SK-N-SH (cell line): Measurements from ENCODE around the gene TADA3. TPM values are rescaled to one million over a fixed set of nuclear protein-coding genes. Genes with fewer than 3 reads are reported as not detected.
A peak's percentile ranks its signal among the peaks of the same experiment; 100 is the strongest.

Experiments
- CTCF ChIA-PET: fragments of 300-600, 350-600 bp; formaldehyde crosslinking; extraction: SDS; loops from one replicate; lab custom pipeline; 2021; lab: Yijun Ruan, JAX
- POLR2A ChIA-PET: fragments of 350-600 bp; sonication (Branson Sonifier 250); formaldehyde crosslinking; extraction: SDS; loops from one replicate; lab custom pipeline; 2020; ENCODE audit warnings: antibody characterized with exemption, inconsistent platforms; lab: Yijun Ruan, JAX
- DNase-seq: peaks from one replicate; pipeline ENCODE4 v3.0.0; 2012
- H2AFZ ChIP-seq: fragments of 200-600 bp; sonication (generic); 2 replicates; pipeline ENCODE4 v1.8.1; 2016; ENCODE audit warnings: antibody characterized with exemption, mild to moderate bottlenecking, low read depth
- H3F3A ChIP-seq: fragments of 200-600 bp; sonication (generic); replicated peaks from 2 replicates; pipeline ENCODE3; 2016; ENCODE audit warnings: antibody characterized with exemption, mild to moderate bottlenecking; ENCODE audit not compliant: insufficient read depth
- H3K27ac ChIP-seq, 2 experiments: fragments of 200-500 bp in 1 of 2; fragments of 200-600 bp in 1 of 2; sonication (Bioruptor generic) in 1 of 2; sonication (generic), shearing (Covaris generic) in 1 of 2; 2 replicates each; pipeline versions ENCODE4 v1.5.1 to v1.6.1; 2014 to 2016; ENCODE audit warnings: low read depth in 2 of 2, inconsistent platforms in 1 of 2, low read length in 1 of 2, mild to moderate bottlenecking in 1 of 2, mixed read lengths in 1 of 2
- H3K27me3 ChIP-seq: fragments of 200-600 bp; sonication (generic), shearing (Covaris generic); 2 replicates; pipeline ENCODE4 v1.6.1; 2016; ENCODE audit warnings: mixed run types; ENCODE audit not compliant: insufficient read depth
- H3K36me3 ChIP-seq, 2 experiments: fragments of 200-500 bp in 1 of 2; fragments of 200-600 bp in 1 of 2; sonication (Bioruptor generic) in 1 of 2; sonication (generic) in 1 of 2; replicated peaks in 1 of 2; 2 replicates each; pipeline versions ENCODE3 to v1.5.1; 2014 to 2016; ENCODE audit warnings: low read length in 1 of 2, mild to moderate bottlenecking in 1 of 2; ENCODE audit not compliant: insufficient read depth in 2 of 2, control insufficient read depth in 1 of 2
- H3K4me1 ChIP-seq, 2 experiments: fragments of 200-500 bp in 1 of 2; fragments of 200-600 bp in 1 of 2; sonication (Bioruptor generic) in 1 of 2; sonication (generic), shearing (Covaris generic) in 1 of 2; 2 replicates each; pipeline versions ENCODE4 v1.5.1 to v1.6.1; 2014 to 2016; ENCODE audit warnings: low read depth in 1 of 2, low read length in 1 of 2, mixed run types in 1 of 2; ENCODE audit not compliant: insufficient read depth in 2 of 2, control insufficient read depth in 1 of 2
- H3K4me2 ChIP-seq: fragments of 200-600 bp; sonication (generic), shearing (Covaris generic); 2 replicates; pipeline ENCODE4 v1.6.1; 2017; ENCODE audit warnings: mixed run types
- H3K4me3 ChIP-seq, 2 experiments: fragments of 200-500 bp in 1 of 2; fragments of 200-600 bp in 1 of 2; sonication (Bioruptor generic) in 1 of 2; sonication (generic), shearing (Covaris generic) in 1 of 2; 2 replicates each; pipeline versions ENCODE4 v1.5.1 to v1.8.1; 2014 to 2016; ENCODE audit warnings: low read depth in 2 of 2, inconsistent platforms in 1 of 2, low read length in 1 of 2, mild to moderate bottlenecking in 1 of 2, mixed read lengths in 1 of 2, moderate library complexity in 1 of 2
- H3K79me2 ChIP-seq: fragments of 200-600 bp; sonication (generic); 2 replicates; pipeline ENCODE4 v1.8.1; 2017; ENCODE audit warnings: mild to moderate bottlenecking; ENCODE audit not compliant: insufficient read depth
- H3K9ac ChIP-seq: fragments of 200-600 bp; sonication (generic); 2 replicates; pipeline ENCODE4 v1.6.1; 2017; ENCODE audit warnings: mixed run types
- H3K9me2 ChIP-seq: fragments of 200-600 bp; sonication (generic); 2 replicates; pipeline ENCODE4 v1.6.1; 2017; ENCODE audit warnings: mixed run types
- H3K9me3 ChIP-seq: fragments of 200-600 bp; sonication (generic); 2 replicates; pipeline ENCODE4 v1.6.1; 2017; ENCODE audit warnings: mixed run types, mild to moderate bottlenecking, moderate library complexity
- H4K20me1 ChIP-seq: fragments of 200-600 bp; sonication (generic); 2 replicates; pipeline ENCODE4 v1.6.1; 2017; ENCODE audit warnings: mild to moderate bottlenecking, mixed run types; ENCODE audit not compliant: insufficient read depth
- EP300 ChIP-seq, 2 experiments: IDR thresholded peaks; 2 replicates each; pipeline versions ENCODE4 v1.4.0 to v1.6.1; 2012; ENCODE audit warnings: borderline replicate concordance in 1 of 2, low read depth in 1 of 2, low read length in 1 of 2
- EZH2phosphoT487 ChIP-seq: fragments of 200-600 bp; sonication (generic); IDR thresholded peaks from 2 replicates; pipeline ENCODE4 v1.6.1; 2017; ENCODE audit warnings: low read depth, mixed run types, mild to moderate bottlenecking, antibody characterized with exemption, moderate library complexity, borderline replicate concordance
- FOSL2 ChIP-seq: IDR thresholded peaks from 2 replicates; pipeline ENCODE4 v1.4.0; 2012; ENCODE audit warnings: low read depth, mild to moderate bottlenecking, moderate library complexity, borderline replicate concordance
- FOXM1 ChIP-seq: IDR thresholded peaks from 2 replicates; pipeline ENCODE4 v1.4.0; 2012; ENCODE audit warnings: low read depth, mild to moderate bottlenecking
- GABPA ChIP-seq: IDR thresholded peaks from 2 replicates; pipeline ENCODE4 v1.4.0; 2012; ENCODE audit warnings: low read depth, mild to moderate bottlenecking
- GATA2 ChIP-seq: sonication (generic); formaldehyde crosslinking; IDR thresholded peaks from 2 replicates; pipeline ENCODE4 v1.5.0; 2020; ENCODE audit warnings: mild to moderate bottlenecking, missing genetic modification reagents
- MEF2A ChIP-seq: IDR thresholded peaks from 2 replicates; pipeline ENCODE4 v1.4.0; 2012; ENCODE audit warnings: low read depth, borderline replicate concordance
- RAD21 ChIP-seq: IDR thresholded peaks from 2 replicates; pipeline ENCODE4 v1.6.1; 2012; ENCODE audit warnings: mild to moderate bottlenecking, low read length
- RXRA ChIP-seq: IDR thresholded peaks from 2 replicates; pipeline ENCODE4 v1.4.0; 2012; ENCODE audit warnings: low read depth, mild to moderate bottlenecking, borderline replicate concordance
- TCF12 ChIP-seq: IDR thresholded peaks from 2 replicates; pipeline ENCODE4 v1.4.0; 2012
- WGBS: methylation state at CpG from one replicate; pipeline ENCODE4 v1.1.6; 2017; ENCODE audit warnings: low lambda C conversion rate; 5-methylcytosine and 5-hydroxymethylcytosine counted together
- polyA plus RNA-seq, 3 experiments: library from polyadenylated mRNA; depleted of rRNA; stranded (reverse); fragments of >200 nt; gene quantifications; 2 replicates each; pipeline ENCODE4 v1.2.3, GENCODE V29; 2012
- TF ChIP-seq, protein P1 (sequence below): fragments of 150-350 bp; IDR thresholded peaks from 2 replicates; pipeline ENCODE4 v1.6.1; 2016; ENCODE audit warnings: mild to moderate bottlenecking, low read depth, low read length
- TF ChIP-seq, protein P2 (sequence below): IDR thresholded peaks from 2 replicates; pipeline ENCODE4 v1.4.0; 2012; ENCODE audit warnings: low read depth
- TF ChIP-seq, protein P3 (sequence below): IDR thresholded peaks from 2 replicates; pipeline ENCODE4 v1.4.0; 2012; ENCODE audit warnings: low read depth, borderline replicate concordance
- TF ChIP-seq, protein P4 (sequence below): IDR thresholded peaks from 2 replicates; pipeline ENCODE4; 2012

TADA3 gene
- polyA plus RNA-seq, 1 of the 3 experiments (the other 2 are of a cell fraction) = 102 TPM

DNA sequence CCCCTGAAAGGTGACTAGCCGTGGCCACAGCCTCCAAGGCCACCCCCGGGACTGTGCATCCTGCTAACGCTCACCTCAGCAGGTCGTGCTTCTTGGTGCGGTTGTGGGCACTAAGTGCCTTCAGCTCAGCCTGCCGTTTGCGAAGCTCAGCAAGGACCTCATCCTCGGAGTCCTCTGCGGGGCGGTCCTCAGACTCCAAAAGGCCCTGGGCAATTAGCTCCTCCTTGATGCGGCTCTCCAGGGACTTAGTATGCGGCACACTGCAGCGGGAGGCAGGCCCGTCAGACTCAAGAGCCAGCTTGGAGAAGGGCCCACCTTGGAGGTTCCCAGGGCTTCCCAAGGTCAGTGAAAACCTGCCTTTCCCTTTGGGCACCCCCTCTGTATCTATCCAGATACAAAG lies 8.3 kb downstream of the TADA3 start:
- Histone ChIP-seq H3K36me3 (peaks cover 38 to 57% of the 10 kb centered on the region in 2 experiments), H4K20me1 (no peaks in the 10 kb centered on the region), H3K27me3 (no peaks in the 10 kb centered on the region), H3K79me2 (no peaks in the 10 kb centered on the region), H3K4me1 (no peaks in the 10 kb centered on the region; a peak in 1 of 4 replicates), H2AFZ (no peak overlapping the region), H3F3A (peaks cover 3% of the 10 kb centered on the region), H3K4me3 (no peak overlapping the region), H3K9me3 (no peaks in the 10 kb centered on the region), H3K9me2 (no peaks in the 10 kb centered on the region), H3K9ac (no peak overlapping the region), H3K27ac (no peak overlapping the region), H3K4me2 (no peak overlapping the region)
- WGBS = 99% methylated on average over 12 of the region's 14 CpGs
- ChIA-PET POLR2A (interaction anchor here (1.1 kb wide), 1 partner anchor 8 kb away, joined by 3 read pairs; the partner anchor contains the start of genes ARPC4 and TADA3), CTCF (no interaction called here)
- TF ChIP-seq EZH2phosphoT487 (no peak), GABPA (no peak), FOSL2 (no peak), RXRA (no peak), TCF12 (no peak), GATA2 (CRISPR knock-in tag) (no peak), EP300 (IDR thresholded peaks at IDR 0.05; ENCODE audit: borderline replicate concordance in 1 of 2, low read depth in 1 of 2, low read length in 1 of 2) (no peak), MEF2A (no peak)
- TF ChIP-seq, protein P1, sequence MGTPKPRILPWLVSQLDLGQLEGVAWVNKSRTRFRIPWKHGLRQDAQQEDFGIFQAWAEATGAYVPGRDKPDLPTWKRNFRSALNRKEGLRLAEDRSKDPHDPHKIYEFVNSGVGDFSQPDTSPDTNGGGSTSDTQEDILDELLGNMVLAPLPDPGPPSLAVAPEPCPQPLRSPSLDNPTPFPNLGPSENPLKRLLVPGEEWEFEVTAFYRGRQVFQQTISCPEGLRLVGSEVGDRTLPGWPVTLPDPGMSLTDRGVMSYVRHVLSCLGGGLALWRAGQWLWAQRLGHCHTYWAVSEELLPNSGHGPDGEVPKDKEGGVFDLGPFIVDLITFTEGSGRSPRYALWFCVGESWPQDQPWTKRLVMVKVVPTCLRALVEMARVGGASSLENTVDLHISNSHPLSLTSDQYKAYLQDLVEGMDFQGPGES = no peak
- TF ChIP-seq, protein P2, sequence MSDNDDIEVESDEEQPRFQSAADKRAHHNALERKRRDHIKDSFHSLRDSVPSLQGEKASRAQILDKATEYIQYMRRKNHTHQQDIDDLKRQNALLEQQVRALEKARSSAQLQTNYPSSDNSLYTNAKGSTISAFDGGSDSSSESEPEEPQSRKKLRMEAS = no peak
- DNase-seq = no peak

DNA sequence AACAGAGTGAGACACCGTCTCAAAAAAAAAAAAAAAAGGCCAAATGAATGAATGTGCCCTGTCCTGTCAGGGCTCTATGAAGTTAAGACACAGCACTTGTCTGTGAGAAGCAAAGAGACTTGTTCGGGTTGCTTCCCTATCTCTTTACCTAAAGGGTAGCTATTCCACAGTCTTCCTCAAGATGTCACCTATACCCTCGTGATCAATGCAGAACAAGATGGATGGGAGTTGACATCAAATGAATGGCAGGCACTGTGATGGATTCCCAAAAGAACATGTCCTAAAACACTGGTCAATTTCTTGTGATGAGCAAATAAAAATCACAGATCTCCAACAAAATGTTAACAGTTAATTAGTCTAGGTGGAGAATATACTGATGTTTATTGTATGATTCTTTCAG lies 9.5 kb downstream of the TADA3 start:
- DNase-seq = no peak
- Histone ChIP-seq H3K9me3 (no peaks in the 10 kb centered on the region), H3K36me3 (peaks cover 37 to 54% of the 10 kb centered on the region in 2 experiments), H2AFZ (no peak overlapping the region), H3K4me1 (no peaks in the 10 kb centered on the region; a peak in 1 of 4 replicates), H3K27ac (no peak overlapping the region), H3K9me2 (no peaks in the 10 kb centered on the region), H4K20me1 (no peaks in the 10 kb centered on the region), H3K4me3 (no peak overlapping the region), H3K9ac (no peak overlapping the region), H3K27me3 (no peaks in the 10 kb centered on the region), H3K79me2 (no peaks in the 10 kb centered on the region), H3F3A (peaks cover 8% of the 10 kb centered on the region)
- POLR2A ChIA-PET = interaction anchor here (0.8 to 1.1 kb wide), 2 partner anchors 10 to 34 kb away, joined by 3 read pairs; partner anchors contain the start of genes ARPC4 and TADA3
- CTCF ChIA-PET = no interaction called here
- WGBS = 62% methylated on average over 3 of the region's 3 CpGs
- TF ChIP-seq, protein P3, sequence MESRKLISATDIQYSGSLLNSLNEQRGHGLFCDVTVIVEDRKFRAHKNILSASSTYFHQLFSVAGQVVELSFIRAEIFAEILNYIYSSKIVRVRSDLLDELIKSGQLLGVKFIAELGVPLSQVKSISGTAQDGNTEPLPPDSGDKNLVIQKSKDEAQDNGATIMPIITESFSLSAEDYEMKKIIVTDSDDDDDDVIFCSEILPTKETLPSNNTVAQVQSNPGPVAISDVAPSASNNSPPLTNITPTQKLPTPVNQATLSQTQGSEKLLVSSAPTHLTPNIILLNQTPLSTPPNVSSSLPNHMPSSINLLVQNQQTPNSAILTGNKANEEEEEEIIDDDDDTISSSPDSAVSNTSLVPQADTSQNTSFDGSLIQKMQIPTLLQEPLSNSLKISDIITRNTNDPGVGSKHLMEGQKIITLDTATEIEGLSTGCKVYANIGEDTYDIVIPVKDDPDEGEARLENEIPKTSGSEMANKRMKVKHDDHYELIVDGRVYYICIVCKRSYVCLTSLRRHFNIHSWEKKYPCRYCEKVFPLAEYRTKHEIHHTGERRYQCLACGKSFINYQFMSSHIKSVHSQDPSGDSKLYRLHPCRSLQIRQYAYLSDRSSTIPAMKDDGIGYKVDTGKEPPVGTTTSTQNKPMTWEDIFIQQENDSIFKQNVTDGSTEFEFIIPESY = no peak
- peak; percentile 19; the same call in 1 of the 2 replicates for TF ChIP-seq RAD21
- TF ChIP-seq, protein P4, sequence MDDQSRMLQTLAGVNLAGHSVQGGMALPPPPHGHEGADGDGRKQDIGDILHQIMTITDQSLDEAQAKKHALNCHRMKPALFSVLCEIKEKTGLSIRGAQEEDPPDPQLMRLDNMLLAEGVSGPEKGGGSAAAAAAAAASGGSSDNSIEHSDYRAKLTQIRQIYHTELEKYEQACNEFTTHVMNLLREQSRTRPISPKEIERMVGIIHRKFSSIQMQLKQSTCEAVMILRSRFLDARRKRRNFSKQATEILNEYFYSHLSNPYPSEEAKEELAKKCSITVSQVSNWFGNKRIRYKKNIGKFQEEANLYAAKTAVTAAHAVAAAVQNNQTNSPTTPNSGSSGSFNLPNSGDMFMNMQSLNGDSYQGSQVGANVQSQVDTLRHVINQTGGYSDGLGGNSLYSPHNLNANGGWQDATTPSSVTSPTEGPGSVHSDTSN = 0 out of 2 replicates have a peak, but pooled peaks have one; percentile 5
- TF ChIP-seq, protein P1 = no peak
- TF ChIP-seq FOXM1 = no peak
- TF ChIP-seq, all 33 proteins: peak for 2
- H3K4me2 ChIP-seq = no peak overlapping the region
